ENCODE data around the gene GAL3ST2.
"Not testable (repeated sequence)": the region's sequence is repeated elsewhere in the genome, so short reads cannot be mapped to it uniquely, and the experiment has no call there.

The GAL3ST2 gene

DNA sequence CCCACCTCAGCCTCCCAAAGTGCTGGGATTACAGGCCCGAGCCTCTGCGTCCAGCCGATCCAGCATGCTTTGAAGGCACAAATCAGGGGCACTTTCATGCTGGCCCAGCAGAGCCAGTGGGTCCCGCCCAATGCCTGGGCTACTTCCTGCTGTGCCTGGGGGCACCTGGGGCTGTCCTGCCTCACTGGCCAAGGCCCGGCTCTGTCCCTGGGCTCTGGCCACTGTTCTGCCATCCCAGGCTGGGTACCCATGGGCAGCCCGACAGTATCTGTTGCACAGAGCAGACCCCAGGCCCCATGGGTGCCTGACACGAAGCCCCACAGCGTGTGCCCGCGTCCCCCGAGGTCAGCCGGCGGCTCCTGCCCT is 6.8 kb upstream of the GAL3ST2 start:
- no peak for DNase-seq

DNA sequence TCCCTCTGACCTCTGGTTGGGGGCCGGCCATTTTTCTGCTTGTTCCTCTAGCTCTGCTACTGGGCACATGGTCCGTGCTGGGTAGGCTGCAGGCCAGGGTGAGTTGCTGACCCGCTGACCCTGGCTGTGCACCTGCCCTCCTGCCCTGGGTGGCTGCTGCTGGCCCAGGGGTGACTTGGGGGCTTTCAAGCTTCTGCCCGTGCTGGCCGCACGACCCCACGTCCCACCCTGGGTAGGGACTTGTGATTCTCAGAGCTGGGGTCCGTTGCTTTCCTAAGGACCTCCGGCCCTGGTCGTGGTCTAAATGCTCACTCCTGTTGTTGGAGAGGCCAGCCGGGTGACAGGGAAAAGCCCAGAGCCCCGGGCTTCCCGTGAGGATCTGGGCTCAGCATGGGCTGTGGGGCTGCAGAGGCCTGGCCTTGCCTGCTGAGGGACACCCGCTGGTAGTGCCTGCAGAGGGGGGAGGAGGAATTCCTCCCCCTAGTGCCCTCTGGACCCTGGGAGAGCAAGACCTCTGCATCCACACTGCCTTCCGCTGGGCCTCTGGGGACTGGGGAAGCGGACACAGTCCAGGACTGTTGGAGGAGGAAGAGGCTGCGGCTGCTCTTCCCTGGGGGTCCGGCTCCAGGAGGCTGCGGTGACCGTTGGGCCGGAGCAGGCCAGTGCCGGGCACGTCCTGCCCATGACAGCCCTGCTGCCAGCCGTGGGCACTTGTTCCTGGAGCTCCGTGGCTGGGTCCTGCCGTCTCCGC is 6.3 kb upstream of the GAL3ST2 start:
- no peak for DNase-seq

DNA sequence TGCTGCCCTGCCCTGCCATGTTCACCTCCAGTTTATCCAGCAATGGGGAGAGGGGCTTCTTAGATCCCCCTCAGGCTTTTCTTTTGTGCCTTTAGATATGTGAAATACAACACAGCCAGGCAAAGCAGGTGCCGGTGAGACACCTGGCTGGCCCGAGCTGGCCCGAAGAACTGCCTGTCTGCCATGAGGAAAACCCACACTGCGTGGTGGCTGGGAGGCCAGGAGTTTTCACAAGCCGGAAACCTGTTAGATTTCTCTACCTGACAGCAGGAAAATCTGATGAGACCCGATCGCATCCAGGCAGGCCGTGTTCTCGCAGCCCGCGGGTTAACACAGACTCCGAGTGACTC is 5.7 kb upstream of the GAL3ST2 start:
- DNase-seq = no peak

DNA sequence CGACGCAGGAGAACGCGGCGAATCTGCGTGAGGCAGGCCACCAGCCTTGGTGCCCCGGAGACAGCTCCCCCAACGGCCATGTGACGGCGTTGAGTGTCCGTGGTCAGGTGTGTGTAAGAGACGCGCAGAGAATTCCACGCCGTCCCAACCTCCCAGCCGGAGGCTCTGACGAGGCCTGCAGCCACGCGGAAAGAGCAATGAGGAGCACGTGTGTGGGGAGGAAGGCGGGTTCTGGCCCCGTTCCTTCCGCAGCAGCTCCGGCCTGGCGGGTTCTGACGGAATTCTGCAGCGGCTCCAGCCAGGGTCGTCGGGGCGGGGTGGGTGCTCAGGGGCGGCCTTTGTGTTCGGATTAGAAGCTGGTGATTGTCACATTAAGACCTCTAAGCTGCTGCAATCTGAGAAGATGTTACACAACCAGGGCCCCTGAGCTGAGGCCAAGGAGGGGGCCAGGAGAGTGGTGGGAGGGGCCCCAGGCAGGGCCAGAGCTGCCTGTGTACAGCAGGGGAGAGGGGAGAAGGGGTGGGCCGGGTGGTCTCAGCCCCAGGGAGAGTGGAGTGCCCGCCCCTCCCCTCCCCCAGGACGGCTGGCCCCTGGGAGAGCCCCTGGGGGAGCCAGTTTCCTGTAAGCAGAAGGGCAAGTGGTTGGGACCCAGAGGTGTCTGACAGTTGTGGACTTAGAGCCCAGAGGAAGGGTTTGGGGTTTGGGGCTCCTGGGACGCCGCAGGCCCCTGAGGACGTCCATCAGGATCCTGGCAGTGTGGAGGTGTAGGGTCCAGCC is 5.1 kb upstream of the GAL3ST2 start:
- no peak for DNase-seq

DNA sequence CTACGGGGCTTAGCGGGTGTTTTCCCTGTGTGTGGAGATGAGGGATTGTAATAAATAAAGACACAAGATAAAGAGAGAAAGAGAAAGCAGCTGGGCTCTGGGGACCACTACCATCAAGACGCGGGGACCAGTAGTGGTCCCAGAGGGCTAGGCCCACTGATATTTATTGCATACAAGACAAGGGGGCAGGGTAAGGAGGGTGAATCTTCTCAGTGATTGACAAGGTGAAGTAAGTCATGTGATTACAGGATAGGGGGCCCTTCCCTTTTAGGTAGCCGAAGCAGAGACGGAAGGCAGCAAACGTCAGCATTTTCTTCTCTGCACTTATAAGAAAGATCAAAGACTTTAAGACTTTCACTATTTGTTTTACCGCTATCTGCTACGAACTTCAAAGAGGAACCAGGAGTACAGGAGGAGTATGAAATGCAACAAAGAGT is 4.5 kb upstream of the GAL3ST2 start:
- peak; percentile 61 for DNase-seq

DNA sequence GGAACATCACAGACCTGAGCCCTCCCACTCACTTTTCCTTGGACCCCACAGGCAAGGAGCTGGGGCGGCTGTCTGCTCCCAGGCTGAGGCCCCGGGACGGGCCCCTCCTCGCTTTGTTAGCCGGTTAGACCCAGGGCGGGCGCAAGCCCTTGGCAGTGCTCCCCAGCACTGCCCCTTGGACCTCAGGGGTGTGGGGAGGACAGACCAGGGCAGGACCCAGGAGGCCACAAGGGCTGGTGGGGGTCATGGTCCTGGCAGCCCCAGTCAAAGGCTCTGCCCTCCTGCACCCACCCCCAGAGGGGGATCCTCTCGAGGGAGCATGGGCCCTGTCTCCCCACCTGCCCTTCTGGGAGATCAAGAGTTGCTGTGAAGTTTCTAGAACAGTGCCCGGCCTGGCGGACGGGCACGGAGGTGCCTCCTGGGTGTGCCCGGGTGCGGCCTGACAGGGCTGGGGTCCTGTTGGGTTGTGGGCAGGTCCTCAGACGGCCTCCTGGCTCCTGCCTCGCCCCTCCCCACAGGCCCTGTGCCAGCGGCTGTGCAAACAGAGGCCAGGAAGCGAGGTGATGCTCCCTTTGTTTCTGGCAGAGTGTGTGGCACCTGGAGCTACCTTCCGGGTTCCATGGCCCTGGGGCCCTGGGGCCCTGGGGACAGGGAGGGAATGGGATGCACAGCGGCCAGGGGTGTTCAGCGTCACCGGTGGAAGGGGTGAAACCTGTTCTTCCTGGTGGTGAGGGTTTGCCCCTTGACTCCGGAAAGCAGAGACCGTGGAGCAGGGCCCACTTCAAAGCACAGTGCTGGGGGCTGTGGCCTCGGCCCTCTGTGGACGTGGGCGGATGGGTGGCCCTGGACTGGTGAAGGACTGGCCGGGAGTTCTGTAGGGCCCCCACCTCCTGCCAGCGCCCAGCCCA is 2.9 kb upstream of the GAL3ST2 start:
- no peak for DNase-seq

DNA sequence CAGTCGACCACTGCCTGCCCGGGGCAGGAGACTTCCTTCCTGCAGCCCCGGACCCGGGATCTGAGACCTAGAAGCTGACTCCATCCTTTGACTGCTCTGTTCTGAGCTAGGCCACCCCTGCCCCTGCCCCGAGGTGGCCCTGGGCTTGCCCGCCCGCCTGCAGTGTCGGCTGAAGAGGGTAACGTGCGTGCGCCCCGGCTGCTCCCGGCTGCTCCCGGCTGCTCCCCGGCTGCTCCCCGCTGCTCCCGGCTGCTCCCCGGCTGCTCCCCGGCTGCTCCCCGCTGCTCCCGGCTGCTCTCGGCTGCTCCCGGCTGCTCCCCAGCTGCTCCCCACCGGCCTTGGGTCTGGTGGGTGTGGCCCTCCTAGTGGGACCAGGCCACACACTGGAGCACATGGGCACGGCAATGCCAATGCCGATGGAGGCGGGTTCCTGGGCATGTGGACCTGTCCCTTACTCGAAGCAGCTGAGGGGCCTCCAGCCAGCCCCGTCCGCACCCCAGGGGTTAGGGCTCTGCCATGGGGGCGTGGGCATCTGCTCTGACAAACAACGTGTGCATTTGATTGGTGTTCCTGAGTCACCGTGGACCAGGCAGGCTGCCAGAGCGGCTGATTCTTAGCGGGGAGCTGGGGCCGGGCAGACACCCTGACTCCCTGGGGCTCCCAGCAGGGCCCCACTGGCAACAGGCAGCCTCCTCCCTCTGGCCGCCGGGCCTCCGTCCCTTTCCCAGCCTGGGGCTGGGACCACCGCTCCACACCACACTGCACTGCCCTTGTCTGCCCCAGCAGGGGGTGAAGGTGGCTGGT is 2.0 kb upstream of the GAL3ST2 start:
- no peak for DNase-seq

DNA sequence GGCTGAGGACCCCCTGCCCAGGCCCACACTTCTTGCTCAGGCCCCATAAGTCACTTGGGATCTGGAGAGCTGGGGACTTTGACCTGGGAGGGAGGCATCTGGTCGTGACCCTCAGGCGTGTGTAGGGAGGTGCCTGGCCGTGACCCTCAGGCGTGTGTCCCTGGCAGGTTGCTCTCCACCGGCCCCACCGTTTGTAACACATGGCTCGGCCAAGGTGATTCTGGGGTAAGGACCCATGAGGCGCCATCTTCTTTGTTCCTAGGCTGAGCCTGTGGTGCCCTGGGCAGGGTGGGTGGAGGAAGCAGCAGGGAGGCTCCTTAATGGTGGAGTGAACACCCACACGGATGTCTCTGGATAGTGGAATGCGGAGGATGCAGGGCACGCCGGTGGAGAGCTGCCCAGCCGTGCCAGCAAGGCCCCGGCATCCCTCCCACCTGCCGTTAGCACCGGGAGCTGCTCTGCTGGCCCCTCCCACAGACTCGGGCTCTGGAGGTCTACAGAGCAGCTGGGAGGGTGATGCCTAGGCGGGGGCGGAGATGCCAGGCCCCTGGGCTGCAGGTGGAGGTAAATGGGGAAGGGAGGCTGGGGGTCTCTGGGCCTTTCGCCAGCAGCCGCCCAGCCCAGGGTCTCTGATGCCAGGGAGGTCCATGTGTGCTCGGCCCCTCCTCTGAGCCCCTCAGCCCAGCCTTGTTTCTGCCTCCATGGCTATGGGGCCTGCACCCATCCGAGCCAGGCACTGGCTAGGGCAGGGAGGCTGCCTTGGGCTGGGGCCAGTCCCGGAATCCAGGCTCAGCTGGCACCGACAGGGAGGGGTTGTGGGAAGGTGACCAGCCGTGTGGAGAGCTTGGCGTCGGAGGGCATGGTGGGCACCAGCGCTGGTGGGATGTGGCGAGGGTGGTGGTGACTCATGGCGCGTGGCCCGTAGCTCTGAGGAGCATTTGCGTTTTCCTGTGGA is 1.1 kb upstream of the GAL3ST2 start:
- DNase-seq = no peak

DNA sequence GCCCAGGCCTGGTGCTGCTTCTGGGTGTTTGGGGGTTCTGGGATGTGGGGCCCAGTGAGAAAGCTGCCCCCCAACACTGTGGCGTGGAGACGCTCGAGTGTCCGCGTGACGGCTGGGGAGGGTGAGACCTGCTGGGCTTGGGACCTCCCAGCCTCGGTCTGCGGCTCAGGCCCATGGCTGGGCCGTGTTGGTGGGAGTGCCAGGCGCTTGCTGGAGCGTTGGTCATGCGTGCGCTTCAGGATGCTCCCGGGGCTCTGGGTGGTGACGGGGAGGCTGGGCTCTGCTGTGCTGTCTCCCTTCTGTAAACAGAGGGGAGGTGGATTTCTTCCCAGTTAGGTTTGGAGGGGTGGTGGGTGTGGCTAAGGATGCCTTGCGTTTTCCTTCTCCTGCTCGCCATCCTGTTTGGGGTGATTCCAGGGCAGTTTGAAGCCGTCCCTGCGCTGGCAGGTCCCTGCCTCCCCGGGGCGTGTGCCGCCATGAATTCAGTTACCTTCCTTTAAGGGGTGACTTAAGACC is 606 bp downstream of the GAL3ST2 start:
- no peak for DNase-seq

DNA sequence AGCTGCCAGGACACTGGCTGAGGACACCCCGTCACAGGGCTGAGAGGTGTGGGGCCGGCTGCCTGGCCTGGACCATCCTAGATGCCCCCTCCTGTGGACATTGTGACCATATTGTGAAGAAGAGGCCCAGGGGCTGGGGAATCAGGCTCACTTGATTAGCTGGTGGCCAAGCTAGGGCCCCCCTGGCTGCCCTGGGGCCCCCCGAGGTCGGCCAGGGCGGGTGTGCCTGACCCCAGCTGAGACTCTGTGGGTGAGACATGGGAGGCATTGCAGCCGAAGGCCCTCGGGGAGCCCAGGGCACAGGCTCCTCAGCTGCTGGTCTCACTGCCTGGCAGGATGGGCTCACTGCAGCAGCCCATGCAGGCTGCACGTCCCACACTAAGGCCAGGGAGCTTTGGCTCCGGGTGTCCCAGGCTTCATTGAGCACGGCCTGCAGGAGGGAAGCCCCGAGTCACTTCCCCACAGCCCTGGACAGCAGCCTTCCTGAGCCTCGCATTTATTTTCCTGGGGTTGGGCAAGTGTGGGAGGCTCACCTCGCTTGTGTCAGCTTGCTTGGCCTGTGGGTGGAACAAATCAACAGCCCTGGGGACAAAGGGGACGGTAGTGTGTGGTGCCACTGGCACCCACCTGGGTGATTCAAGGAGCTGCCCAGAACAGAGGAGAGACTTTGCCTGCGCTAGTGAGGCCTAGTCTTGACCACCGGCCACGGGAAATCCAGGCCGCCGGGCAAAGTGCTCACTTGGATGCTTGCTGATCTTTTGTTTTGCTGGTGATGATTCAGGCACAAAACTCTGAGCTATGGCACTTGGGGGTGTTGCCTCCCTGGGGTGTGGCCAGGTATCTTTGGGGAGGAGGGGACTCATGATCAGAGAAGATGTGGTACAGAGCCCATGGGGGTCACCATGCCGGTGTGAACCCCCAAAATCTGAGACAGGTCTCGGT is 1.3 kb downstream of the GAL3ST2 start:
- DNase-seq = no peak

DNA sequence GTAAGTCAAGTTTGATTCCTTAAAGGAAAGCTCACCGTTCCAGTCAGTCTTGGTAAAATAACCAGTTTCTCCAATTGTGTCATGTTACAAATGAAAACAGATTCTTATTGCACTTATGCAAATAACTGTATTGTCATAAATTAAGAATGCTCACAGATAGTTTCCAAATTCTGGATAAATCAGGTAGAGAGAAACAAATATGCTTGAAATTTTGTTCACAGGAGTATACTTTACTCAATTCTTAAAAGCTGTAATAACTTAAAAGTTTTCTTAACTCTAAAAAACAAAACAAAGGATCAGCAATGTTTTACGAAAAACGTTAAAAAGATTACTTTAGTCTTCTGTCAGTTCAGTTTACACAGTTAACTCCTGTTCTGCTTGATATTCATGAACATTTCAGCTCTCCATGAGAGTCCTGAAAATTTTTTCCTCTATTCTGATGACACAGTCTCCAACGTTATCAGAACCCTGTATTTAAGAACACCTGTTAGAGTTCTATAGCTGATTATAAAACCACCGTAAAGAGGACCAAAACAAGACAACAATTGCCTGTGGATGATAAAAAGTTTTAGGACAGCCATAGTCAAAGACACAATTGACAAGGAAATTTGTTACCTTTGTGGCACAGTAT is 4.4 kb downstream of the GAL3ST2 start:
- DNase-seq = no peak

DNA sequence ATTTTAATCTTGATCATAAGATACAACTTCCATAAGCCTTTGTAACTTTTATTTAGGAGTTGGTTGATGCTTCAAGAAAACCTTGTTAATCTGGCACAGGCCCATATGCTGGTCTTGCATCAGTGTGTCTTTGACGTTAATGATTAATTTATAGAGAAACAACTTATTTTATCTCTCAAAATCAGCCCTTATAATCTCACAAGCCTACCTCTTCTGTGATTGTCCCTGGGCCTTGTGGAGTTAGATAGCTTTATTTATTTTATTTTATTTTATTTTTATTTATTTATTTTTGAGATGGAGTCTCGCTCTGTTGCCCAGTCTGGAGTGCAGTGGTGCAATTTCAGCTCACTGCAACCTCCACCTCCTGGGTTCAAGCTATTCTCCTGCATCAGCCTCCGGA is 5.4 kb downstream of the GAL3ST2 start:
- not testable (repeated sequence) for DNase-seq

DNA sequence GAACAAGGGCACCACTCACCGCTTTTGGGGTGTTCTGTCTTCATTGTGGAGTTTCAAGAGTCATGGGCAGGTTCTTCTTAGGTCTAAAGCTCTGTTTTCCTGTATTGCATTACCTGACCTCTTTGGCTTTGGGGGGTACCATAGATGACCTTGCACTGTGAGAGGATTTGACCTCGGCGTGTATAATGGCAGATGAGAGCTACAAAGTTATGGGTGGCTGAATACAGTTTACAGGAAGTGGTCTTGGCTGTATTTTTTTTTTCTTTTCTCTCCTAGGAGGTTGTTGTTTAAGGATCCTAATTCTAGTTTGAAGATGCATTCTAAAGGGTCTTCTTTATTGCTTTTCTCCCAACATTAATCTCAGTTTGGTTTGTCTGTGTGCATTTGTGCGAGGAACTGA is 11.5 kb downstream of the GAL3ST2 start:
- no peak for DNase-seq

DNA sequence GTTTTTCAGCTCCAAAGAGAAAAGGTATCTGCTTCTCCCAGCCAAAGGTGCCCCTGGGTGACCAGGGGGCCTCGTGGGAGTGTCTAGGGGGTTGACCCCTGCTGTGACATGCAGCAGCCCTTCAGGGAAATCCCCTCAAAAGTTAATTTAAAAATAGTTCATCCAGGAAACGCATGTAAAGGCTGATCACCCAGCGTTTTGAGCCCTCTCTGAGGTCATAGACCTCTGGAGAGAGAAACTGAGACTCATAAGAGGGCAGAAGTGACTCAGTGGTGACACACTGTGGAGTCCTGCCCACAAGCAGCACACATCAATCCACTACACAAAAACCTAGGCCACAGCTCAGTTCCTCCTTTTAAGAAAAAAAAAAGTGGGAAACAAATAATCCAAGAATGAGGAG is 11.9 kb downstream of the GAL3ST2 start:
- DNase-seq = peak; percentile 75

DNA sequence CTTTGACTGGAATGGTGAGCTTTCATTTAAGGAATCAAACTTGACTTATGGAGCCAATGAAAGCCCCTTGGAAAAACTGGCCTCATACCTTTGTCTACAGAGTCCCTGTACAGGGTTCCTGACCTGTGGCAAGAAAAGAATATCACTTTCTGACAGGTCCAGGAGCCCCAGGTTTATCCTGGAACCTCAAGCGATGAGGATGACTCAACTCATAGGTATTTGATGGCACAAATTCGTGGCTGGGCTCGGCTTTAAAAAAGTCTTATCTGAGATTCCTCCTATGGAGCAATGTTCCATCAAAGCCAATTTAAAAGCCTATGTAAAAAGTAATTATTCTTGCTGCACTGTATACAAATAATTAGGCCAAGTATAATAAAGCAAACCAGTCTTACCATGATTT is 14.8 kb downstream of the GAL3ST2 start:
- not testable (repeated sequence) for DNase-seq

DNA sequence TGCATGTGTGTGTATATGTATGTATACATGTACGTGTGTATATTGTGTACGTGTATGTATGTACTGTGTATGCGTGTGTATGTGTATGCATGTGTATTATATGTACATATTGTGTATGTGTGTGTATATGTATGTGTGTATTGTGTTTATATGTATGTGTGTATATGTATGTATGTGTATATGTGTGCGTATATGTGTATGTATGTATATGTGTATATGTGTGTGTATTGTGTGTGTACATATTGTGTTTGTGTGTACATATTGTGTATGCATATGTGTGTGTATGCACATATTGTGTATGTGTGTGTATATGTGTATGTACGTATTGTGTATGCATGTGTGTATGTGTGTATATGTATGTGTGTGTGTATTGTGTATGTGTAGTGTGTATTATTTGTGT is 16.8 kb downstream of the GAL3ST2 start:
- no peak for DNase-seq

DNA sequence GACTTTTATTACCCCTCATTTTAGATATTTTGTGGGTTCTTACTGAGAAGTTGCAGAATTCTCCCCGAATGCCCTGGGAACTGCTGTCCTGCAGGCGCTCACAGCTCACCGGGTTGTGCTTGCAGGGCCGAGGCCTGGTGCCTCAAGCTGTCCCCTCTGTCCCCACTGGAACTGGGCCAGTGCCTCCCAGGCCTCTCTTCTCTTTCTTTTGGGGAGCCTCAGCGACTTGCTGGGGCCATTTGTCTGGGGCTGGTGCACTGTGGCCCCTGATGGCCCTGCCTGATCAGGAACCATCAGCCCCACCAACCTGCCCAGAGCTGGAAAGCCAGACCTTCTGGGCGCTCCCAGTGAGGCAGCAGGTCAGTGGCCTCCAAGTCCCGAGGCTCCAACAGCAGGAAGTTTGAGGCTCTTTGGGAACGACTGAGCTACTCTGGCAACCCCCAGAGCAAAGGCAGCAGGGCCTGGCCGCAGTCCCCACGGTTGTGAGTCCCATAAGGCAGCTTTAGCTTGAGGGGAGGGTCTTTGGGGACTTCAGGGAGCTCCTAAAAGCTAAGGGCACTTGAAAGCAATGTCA is 17.7 kb downstream of the GAL3ST2 start:
- no peak for DNase-seq

DNA sequence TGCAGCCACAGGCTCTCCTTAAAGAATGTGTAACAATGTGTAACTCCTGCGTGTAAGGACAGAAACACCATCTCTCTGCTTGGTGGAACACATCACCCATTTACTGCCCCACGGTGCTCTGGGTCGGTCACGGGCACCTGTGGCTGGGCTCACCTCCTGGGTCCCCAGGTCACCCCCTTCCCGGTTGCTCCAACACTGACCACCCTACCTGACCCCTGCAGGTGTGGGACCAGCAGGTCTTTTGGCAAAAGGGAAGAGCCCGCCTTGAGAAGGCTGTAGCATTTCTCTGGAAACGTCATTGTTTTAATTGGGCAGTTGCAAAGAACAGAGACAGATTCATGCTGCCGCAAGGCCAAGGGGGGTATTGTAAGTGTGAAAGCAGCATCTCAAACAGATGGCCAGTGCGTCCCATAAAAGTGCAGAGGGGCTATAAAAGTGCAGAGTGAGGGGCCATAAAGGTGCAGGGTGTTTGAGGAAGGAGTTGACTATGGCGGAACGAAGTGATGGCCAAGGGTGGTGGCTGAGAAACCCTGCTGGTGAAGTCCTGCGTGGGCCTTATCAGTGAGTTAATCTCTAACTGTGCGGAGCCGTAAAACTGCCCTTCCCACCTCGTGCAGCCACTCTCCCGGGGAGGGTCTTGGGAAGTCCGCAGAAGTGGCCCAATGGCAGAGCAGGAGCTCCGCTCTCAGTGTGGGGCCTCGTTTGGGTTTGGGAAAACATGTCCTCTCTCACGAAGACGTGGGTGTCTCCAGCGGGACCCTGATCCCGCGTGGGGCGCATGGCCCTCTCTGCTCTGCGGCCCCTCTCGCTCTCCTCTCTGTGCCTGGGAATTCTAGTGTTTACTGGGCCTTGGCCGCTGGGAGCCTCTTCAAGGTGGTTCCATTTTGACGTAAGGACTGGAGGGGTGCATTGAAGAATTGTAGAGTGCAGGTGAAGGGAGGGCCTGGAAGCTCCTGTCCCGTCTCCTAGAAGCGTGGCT is 18.7 kb downstream of the GAL3ST2 start:
- no peak for DNase-seq

Measured in activated CD4-positive, alpha-beta T cell treated with anti-CD3 and anti-CD28 coated beads, Interleukin-10, Interleukin-2, amounts not matched to agents 100 ng/mL and 50 ng/mL, durations not matched to agents 16 hours and 8 hours (primary cell).